Mammary epithelial cell (primary cell): ENCODE data around the gene EFNA5.

ENCODE experiments used
- CTCF ChIP-seq, 2 donors: IDR thresholded peaks in 1 of 2; conservative IDR thresholded peaks in 1 of 2; 2 replicates each; pipeline ENCODE4 v1.5.1; 2011 to 2012; ENCODE audit warnings: inconsistent platforms in 2 of 2, low read length in 2 of 2, mild to moderate bottlenecking in 2 of 2, control low read depth in 1 of 2, low read depth in 1 of 2; ENCODE audit not compliant: insufficient read depth in 1 of 2; ENCODE audit errors: extremely low read depth in 1 of 2
- EZH2 ChIP-seq: IDR thresholded peaks from 2 replicates; pipeline ENCODE4 v1.6.1; 2012; ENCODE audit warnings: low read length, inconsistent platforms, borderline replicate concordance

GRCh38 chr5:107516452-107517184, 154.1 kb downstream of the EFNA5 start:
- TF ChIP-seq CTCF (conservative IDR thresholded peaks at IDR 0.05 in 1 of 2, IDR thresholded peaks at IDR 0.05 in 1 of 2; ENCODE audit: extremely low read depth in 1 of 2, insufficient read depth in 1 of 2, low read depth in 1 of 2, low read length in 2 of 2) (no peak), EZH2 (no peak)
